ENCODE measurements around the gene UBTD1.

The UBTD1 gene

GRCh38 chr10:97542169-97543024, 43.7 kb downstream of the UBTD1 start:
- TF ChIP-seq, protein P1, sequence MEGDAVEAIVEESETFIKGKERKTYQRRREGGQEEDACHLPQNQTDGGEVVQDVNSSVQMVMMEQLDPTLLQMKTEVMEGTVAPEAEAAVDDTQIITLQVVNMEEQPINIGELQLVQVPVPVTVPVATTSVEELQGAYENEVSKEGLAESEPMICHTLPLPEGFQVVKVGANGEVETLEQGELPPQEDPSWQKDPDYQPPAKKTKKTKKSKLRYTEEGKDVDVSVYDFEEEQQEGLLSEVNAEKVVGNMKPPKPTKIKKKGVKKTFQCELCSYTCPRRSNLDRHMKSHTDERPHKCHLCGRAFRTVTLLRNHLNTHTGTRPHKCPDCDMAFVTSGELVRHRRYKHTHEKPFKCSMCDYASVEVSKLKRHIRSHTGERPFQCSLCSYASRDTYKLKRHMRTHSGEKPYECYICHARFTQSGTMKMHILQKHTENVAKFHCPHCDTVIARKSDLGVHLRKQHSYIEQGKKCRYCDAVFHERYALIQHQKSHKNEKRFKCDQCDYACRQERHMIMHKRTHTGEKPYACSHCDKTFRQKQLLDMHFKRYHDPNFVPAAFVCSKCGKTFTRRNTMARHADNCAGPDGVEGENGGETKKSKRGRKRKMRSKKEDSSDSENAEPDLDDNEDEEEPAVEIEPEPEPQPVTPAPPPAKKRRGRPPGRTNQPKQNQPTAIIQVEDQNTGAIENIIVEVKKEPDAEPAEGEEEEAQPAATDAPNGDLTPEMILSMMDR (IDR thresholded peaks at IDR 0.05; ENCODE audit: control insufficient read depth, insufficient read depth, low read depth, low read length, missing control alignments), result no peak
- no peak overlapping the region; the same call in 1 of the 2 replicates for H3K4me3 ChIP-seq (ENCODE audit: control insufficient read depth, low read depth, low read length)
- DNase-seq (ENCODE audit: low read depth), result peak; percentile 62

DNA sequence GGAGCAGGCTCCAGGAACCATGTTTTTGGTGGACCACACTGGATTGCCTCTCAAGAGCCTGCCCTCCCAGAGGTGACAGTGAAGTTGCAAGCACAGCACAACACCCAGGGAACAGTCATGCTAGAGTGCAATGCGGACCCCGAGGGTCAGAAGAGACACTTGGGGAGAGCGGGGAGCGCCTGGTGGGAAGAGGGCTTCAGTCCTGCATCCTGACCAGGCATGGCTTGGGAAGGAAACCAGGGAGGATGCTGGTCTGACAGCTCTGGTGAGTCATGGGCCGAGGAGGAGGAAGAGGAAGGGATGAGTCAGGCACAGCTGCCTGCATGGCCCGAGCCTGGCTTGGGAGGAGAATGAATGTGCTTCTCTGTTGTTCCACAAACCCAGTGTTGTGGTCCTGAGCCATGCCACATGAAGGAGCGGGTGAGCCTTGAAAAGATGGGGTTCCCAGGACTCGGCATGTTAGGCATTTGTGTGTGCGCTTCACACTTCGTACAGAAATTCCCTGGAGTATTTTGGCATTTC, 44.4 kb downstream of the UBTD1 start:
- no peak overlapping the region for H3K4me3 ChIP-seq (ENCODE audit: control insufficient read depth, low read depth, low read length)
- TF ChIP-seq, protein P1 (IDR thresholded peaks at IDR 0.05; ENCODE audit: control insufficient read depth, insufficient read depth, low read depth, low read length, missing control alignments), result no peak
- DNase-seq (ENCODE audit: low read depth), result peak; percentile 77

- TF ChIP-seq, protein P1 (IDR thresholded peaks at IDR 0.05; ENCODE audit: control insufficient read depth, insufficient read depth, low read depth, low read length, missing control alignments), result no peak
- DNase-seq (ENCODE audit: low read depth), result no peak
- H3K4me3 ChIP-seq (ENCODE audit: control insufficient read depth, low read depth, low read length), result no peak overlapping the region
These were observed 47.9 kb downstream of the UBTD1 start for GRCh38 chr10:97546456-97547270.

DNA sequence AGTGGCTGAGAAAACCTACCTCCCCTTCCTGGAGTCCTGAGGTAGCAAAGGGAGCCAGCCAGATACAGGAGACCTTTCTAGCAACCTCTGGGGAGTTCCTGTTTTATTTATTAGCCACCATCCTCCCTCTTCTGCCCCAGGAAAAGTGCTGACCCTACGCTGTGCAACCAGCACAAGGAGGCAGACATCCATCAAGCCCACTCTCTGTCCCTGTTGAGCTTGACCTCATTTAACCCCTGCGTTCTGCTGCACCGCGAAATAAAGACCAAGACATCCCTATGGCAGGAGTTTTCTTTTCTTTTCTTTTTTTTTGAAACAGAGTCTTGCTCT, 48.5 kb downstream of the UBTD1 start:
- TF ChIP-seq, protein P1 (IDR thresholded peaks at IDR 0.05; ENCODE audit: control insufficient read depth, insufficient read depth, low read depth, low read length, missing control alignments), result no peak
- DNase-seq (ENCODE audit: low read depth), result no peak
- H3K4me3 ChIP-seq (ENCODE audit: control insufficient read depth, low read depth, low read length), result no peak overlapping the region

DNA sequence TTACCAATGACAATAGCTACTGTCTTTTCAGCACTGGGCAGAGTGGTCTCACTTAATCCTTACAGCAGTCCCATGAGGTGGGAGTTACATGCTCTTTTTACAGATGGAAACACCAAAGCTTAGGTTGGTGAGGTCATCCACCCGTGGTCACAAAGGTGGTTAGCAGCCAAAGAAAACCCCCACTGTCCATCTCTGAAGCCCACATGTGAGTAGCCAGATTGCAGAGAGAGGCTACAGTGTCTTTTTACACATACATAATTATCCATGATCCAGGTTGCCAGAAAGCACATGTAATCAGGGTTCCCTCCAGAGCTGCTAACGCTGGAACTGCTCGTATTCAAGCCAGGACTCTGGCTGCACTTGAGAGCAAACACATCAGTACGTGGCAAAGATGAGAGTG, 49.2 kb downstream of the UBTD1 start:
- H3K4me3 ChIP-seq (ENCODE audit: control insufficient read depth, low read depth, low read length), result no peak overlapping the region
- TF ChIP-seq, protein P1 (IDR thresholded peaks at IDR 0.05; ENCODE audit: control insufficient read depth, insufficient read depth, low read depth, low read length, missing control alignments), result no peak
- no peak for DNase-seq (ENCODE audit: low read depth)

DNA sequence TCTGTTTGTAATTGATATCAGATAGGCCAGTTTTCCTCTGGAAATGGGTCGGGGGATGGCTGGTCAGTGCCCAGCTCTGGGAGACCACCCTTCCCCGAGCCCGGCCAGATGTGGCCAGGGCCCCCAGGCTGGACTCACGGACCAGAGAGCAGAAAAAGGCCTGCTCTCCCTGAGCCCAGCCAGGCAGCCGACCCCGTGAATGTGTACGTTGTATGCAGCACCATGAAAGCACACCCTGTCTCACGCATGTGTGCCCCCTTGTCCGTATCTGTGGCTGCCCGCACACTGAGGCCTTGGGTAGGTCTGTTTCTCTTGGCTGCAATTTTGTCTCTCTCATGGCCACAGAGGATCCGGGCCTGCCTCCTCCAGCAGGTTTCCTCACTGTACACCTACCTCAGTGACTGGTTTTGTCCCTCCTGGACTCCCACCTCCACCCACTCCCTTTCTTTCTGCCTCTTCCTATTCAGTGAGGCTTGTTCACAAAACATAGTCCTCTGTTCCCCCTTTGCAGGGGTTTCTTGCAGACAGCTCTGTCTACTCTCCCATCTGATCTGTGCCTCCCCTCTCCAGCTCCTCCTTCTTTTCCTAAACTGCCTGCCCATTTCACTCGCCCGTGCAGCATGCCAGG, 50.2 kb downstream of the UBTD1 start:
- H3K4me3 ChIP-seq (ENCODE audit: control insufficient read depth, low read depth, low read length), result no peak overlapping the region
- TF ChIP-seq, protein P1 (IDR thresholded peaks at IDR 0.05; ENCODE audit: control insufficient read depth, insufficient read depth, low read depth, low read length, missing control alignments), result no peak
- DNase-seq (ENCODE audit: low read depth), result no peak
